Measurements from ENCODE around the gene KRTAP5-11. TPM values are rescaled to one million over a fixed set of nuclear protein-coding genes. Genes with fewer than 3 reads are reported as not detected.
"Not testable (repeated sequence)": the region's sequence is repeated elsewhere in the genome, so short reads cannot be mapped to it uniquely, and the experiment has no call there.

KRTAP5-11 gene
- not detected for polyA plus RNA-seq (2013, experiment 1 of 2)
- polyA plus RNA-seq (2013, experiment 2 of 2) = 0.07 TPM

GRCh38 chr11:71582309-71582895, at the start of gene KRTAP5-11:
TSS of gene KRTAP5-11 (minus strand) at chr11:71582875. CDS start at chr11:71582837, 38 bp downstream.
- no peak within 1 kb of the TSS for H2BK15ac ChIP-seq (ENCODE audit: low read depth, poor library complexity, severe bottlenecking)
- WGBS = 74% methylated on average over 1 of the region's 3 CpGs

GRCh38 chr11:71631551-71631950, 48.9 kb upstream of the KRTAP5-11 start:
- not testable (repeated sequence) for H3K23ac ChIP-seq (ENCODE audit: low read length in 2 of 2); H3K79me1 ChIP-seq (replicated peaks; ENCODE audit: low read length, poor library complexity, severe bottlenecking); H3K9me3 ChIP-seq (ENCODE audit: control insufficient read depth, low read length); H4K8ac ChIP-seq (ENCODE audit: low read length); H3K4me3 ChIP-seq (ENCODE audit: insufficient read depth in 1 of 2, low read depth in 1 of 2, low read length in 2 of 2); H3K4me2 ChIP-seq (ENCODE audit: low read length, poor library complexity, severe bottlenecking); H2BK15ac ChIP-seq (ENCODE audit: low read depth, poor library complexity, severe bottlenecking); H2AFZ ChIP-seq (ENCODE audit: low read depth, low read length); H3K27me3 ChIP-seq (ENCODE audit: control insufficient read depth in 1 of 2, insufficient read depth in 1 of 2, low read length in 2 of 2); H3K9ac ChIP-seq (ENCODE audit: low read length); H3K4me1 ChIP-seq (ENCODE audit: control insufficient read depth, insufficient read depth, low read depth, low read length); H3K18ac ChIP-seq (ENCODE audit: low read depth in 1 of 2, low read length in 2 of 2); H2BK120ac ChIP-seq (ENCODE audit: low read depth, low read length); DNase-seq; H4K91ac ChIP-seq (ENCODE audit: low read length); H3K4ac ChIP-seq (ENCODE audit: low read depth in 1 of 2, low read length in 2 of 2); H2AK5ac ChIP-seq (ENCODE audit: low read length, severe bottlenecking); H2BK12ac ChIP-seq (ENCODE audit: low read length in 2 of 2); H2BK5ac ChIP-seq (ENCODE audit: low read depth, low read length, poor library complexity, severe bottlenecking); H3K27ac ChIP-seq (ENCODE audit: low read length, poor library complexity, severe bottlenecking); H3K14ac ChIP-seq (ENCODE audit: low read length in 2 of 2); H3K36me3 ChIP-seq (ENCODE audit: control insufficient read depth in 1 of 2, insufficient read depth in 2 of 2, low read depth in 1 of 2, low read length in 2 of 2)
- WGBS = 92% methylated on average over 13 of the region's 18 CpGs

More at GRCh38 chr11:71582309-71582895, at the start of gene KRTAP5-11:
- Histone ChIP-seq H2BK12ac (ENCODE audit: low read length in 2 of 2) (no peak within 1 kb of the TSS), H3K4me3 (ENCODE audit: insufficient read depth in 1 of 2, low read depth in 1 of 2, low read length in 2 of 2) (no peak within 1 kb of the TSS), H3K9ac (ENCODE audit: low read length) (no peak within 1 kb of the TSS), H3K79me1 (replicated peaks; ENCODE audit: low read length, poor library complexity, severe bottlenecking) (no peaks in the 10 kb centered on the region), H3K27me3 (ENCODE audit: control insufficient read depth in 1 of 2, insufficient read depth in 1 of 2, low read length in 2 of 2) (peaks cover 14 to 37% of the 10 kb centered on the region in 2 experiments), H3K27ac (ENCODE audit: low read length, poor library complexity, severe bottlenecking) (no peak within 1 kb of the TSS), H4K91ac (ENCODE audit: low read length) (no peak within 1 kb of the TSS), H3K23ac (ENCODE audit: low read length in 2 of 2) (no peak within 1 kb of the TSS), H2BK5ac (ENCODE audit: low read depth, low read length, poor library complexity, severe bottlenecking) (no peak within 1 kb of the TSS), H3K18ac (ENCODE audit: low read depth in 1 of 2, low read length in 2 of 2) (no peak within 1 kb of the TSS), H3K9me3 (ENCODE audit: control insufficient read depth, low read length) (no peaks in the 10 kb centered on the region), H3K36me3 (ENCODE audit: control insufficient read depth in 1 of 2, insufficient read depth in 2 of 2, low read depth in 1 of 2, low read length in 2 of 2) (no peaks in the 10 kb centered on the region), H3K4me2 (ENCODE audit: low read length, poor library complexity, severe bottlenecking) (no peak within 1 kb of the TSS), H2BK120ac (ENCODE audit: low read depth, low read length) (no peak within 1 kb of the TSS), H2AFZ (ENCODE audit: low read depth, low read length) (no peak within 1 kb of the TSS), H2AK5ac (ENCODE audit: low read length, severe bottlenecking) (no peak within 1 kb of the TSS), H3K14ac (ENCODE audit: low read length in 2 of 2) (no peak within 1 kb of the TSS), H4K8ac (ENCODE audit: low read length) (no peak within 1 kb of the TSS), H3K4ac (ENCODE audit: low read depth in 1 of 2, low read length in 2 of 2) (no peak within 1 kb of the TSS), H3K4me1 (ENCODE audit: control insufficient read depth, insufficient read depth, low read depth, low read length) (peaks cover 1% of the 10 kb centered on the region)
- DNase-seq = no peak

GRCh38 chr11:71630071-71630470, 47.4 kb upstream of the KRTAP5-11 start:
- not testable (repeated sequence) for H2BK120ac ChIP-seq (ENCODE audit: low read depth, low read length); H3K4ac ChIP-seq (ENCODE audit: low read depth in 1 of 2, low read length in 2 of 2)
- 50% methylated on average over 1 of the region's 1 CpG for WGBS

GRCh38 chr11:71628943-71629342, 46.3 kb upstream of the KRTAP5-11 start:
- H3K4me1 ChIP-seq (ENCODE audit: control insufficient read depth, insufficient read depth, low read depth, low read length); H2BK15ac ChIP-seq (ENCODE audit: low read depth, poor library complexity, severe bottlenecking); H3K14ac ChIP-seq (ENCODE audit: low read length in 2 of 2); H4K91ac ChIP-seq (ENCODE audit: low read length); H4K8ac ChIP-seq (ENCODE audit: low read length); H3K4ac ChIP-seq (ENCODE audit: low read depth in 1 of 2, low read length in 2 of 2); DNase-seq; H3K9ac ChIP-seq (ENCODE audit: low read length); H3K23ac ChIP-seq (ENCODE audit: low read length in 2 of 2); H3K18ac ChIP-seq (ENCODE audit: low read depth in 1 of 2, low read length in 2 of 2); H2AFZ ChIP-seq (ENCODE audit: low read depth, low read length); H3K4me2 ChIP-seq (ENCODE audit: low read length, poor library complexity, severe bottlenecking); H3K4me3 ChIP-seq (ENCODE audit: insufficient read depth in 1 of 2, low read depth in 1 of 2, low read length in 2 of 2); H2BK12ac ChIP-seq (ENCODE audit: low read length in 2 of 2); H2BK120ac ChIP-seq (ENCODE audit: low read depth, low read length); H3K79me1 ChIP-seq (replicated peaks; ENCODE audit: low read length, poor library complexity, severe bottlenecking); H3K27ac ChIP-seq (ENCODE audit: low read length, poor library complexity, severe bottlenecking); H2AK5ac ChIP-seq (ENCODE audit: low read length, severe bottlenecking); H3K27me3 ChIP-seq (ENCODE audit: control insufficient read depth in 1 of 2, insufficient read depth in 1 of 2, low read length in 2 of 2); H3K36me3 ChIP-seq (ENCODE audit: control insufficient read depth in 1 of 2, insufficient read depth in 2 of 2, low read depth in 1 of 2, low read length in 2 of 2); H3K9me3 ChIP-seq (ENCODE audit: control insufficient read depth, low read length); H2BK5ac ChIP-seq (ENCODE audit: low read depth, low read length, poor library complexity, severe bottlenecking): not testable (repeated sequence)
- 92% methylated on average over 21 of the region's 21 CpGs for WGBS

More at GRCh38 chr11:71630071-71630470, 47.4 kb upstream of the KRTAP5-11 start:
- H2BK15ac ChIP-seq (ENCODE audit: low read depth, poor library complexity, severe bottlenecking); H3K27me3 ChIP-seq (ENCODE audit: control insufficient read depth in 1 of 2, insufficient read depth in 1 of 2, low read length in 2 of 2); H2BK12ac ChIP-seq (ENCODE audit: low read length in 2 of 2); H4K8ac ChIP-seq (ENCODE audit: low read length); H3K36me3 ChIP-seq (ENCODE audit: control insufficient read depth in 1 of 2, insufficient read depth in 2 of 2, low read depth in 1 of 2, low read length in 2 of 2); H3K9ac ChIP-seq (ENCODE audit: low read length); DNase-seq; H3K4me2 ChIP-seq (ENCODE audit: low read length, poor library complexity, severe bottlenecking); H4K91ac ChIP-seq (ENCODE audit: low read length); H3K14ac ChIP-seq (ENCODE audit: low read length in 2 of 2); H3K4me3 ChIP-seq (ENCODE audit: insufficient read depth in 1 of 2, low read depth in 1 of 2, low read length in 2 of 2); H3K23ac ChIP-seq (ENCODE audit: low read length in 2 of 2); H3K18ac ChIP-seq (ENCODE audit: low read depth in 1 of 2, low read length in 2 of 2); H3K27ac ChIP-seq (ENCODE audit: low read length, poor library complexity, severe bottlenecking); H2BK5ac ChIP-seq (ENCODE audit: low read depth, low read length, poor library complexity, severe bottlenecking); H3K9me3 ChIP-seq (ENCODE audit: control insufficient read depth, low read length); H2AK5ac ChIP-seq (ENCODE audit: low read length, severe bottlenecking); H3K4me1 ChIP-seq (ENCODE audit: control insufficient read depth, insufficient read depth, low read depth, low read length); H2AFZ ChIP-seq (ENCODE audit: low read depth, low read length); H3K79me1 ChIP-seq (replicated peaks; ENCODE audit: low read length, poor library complexity, severe bottlenecking): not testable (repeated sequence)
